Activated CD4-positive, alpha-beta T cell treated with anti-CD3 and anti-CD28 coated beads, Interleukin-2, amount 10 ng/mL, durations not matched to agents 7 days and 5 days (primary cell): Measurements from ENCODE around the gene ZNF324. TPM values are rescaled to one million over a fixed set of nuclear protein-coding genes. Genes with fewer than 3 reads are reported as not detected.
"Not testable (repeated sequence)": the region's sequence is repeated elsewhere in the genome, so short reads cannot be mapped to it uniquely, and the experiment has no call there.

ENCODE experiments used
- CTCF ChIA-PET: fragments of 350-600 bp; sonication (Branson Sonifier 250); formaldehyde crosslinking; loops from one replicate; lab custom pipeline; 2021; ENCODE audit warnings: antibody characterized with exemption; lab: Charles Lee
- POLR2A ChIA-PET: fragments of 350-600 bp; sonication (Branson Sonifier 250); formaldehyde crosslinking; loops from one replicate; lab custom pipeline; 2021; ENCODE audit warnings: antibody characterized with exemption; lab: Charles Lee
- DNase-seq: peaks from one replicate; pipeline ENCODE4 v3.0.0-alpha.2; 2020
- H3K27ac Mint-ChIP-seq: one replicate; pipeline ENCODE4 v1.8.0; 2021; ENCODE audit warnings: mild to moderate bottlenecking, moderate library complexity, mixed read lengths
- H3K27me3 Mint-ChIP-seq: one replicate; pipeline ENCODE4 v1.8.0; 2021; ENCODE audit warnings: mixed read lengths
- H3K36me3 Mint-ChIP-seq: one replicate; pipeline ENCODE4 v1.8.0; 2021; ENCODE audit warnings: low read depth, mixed read lengths
- H3K4me1 Mint-ChIP-seq: one replicate; pipeline ENCODE4 v1.8.0; 2021; ENCODE audit warnings: mixed read lengths
- H3K4me3 Mint-ChIP-seq: one replicate; pipeline ENCODE4 v1.8.0; 2021; ENCODE audit warnings: mild to moderate bottlenecking, moderate library complexity, mixed read lengths
- H3K9me3 Mint-ChIP-seq: one replicate; pipeline ENCODE4 v1.8.0; 2021; ENCODE audit warnings: mixed read lengths
- total RNA-seq, 2 experiments: library from RNA; stranded (reverse); gene quantifications; one replicate each; pipeline ENCODE4 v1.2.3, GENCODE V29; 2021

The ZNF324 gene
- total RNA-seq, 2 experiments from 2014 or later: 9.0 to 12.7 TPM

- CTCF ChIA-PET: interaction anchor here (0.9 to 1.0 kb wide), 2 partner anchors 15 to 30 kb away, joined by 3 to 4 read pairs; no protein-coding TSS in a partner anchor
- Mint-ChIP-seq H3K4me1 (peaks cover 21% of the 10 kb centered on the region), H3K4me3 (peak overlapping the region; percentile 84), H3K36me3 (peaks cover 9% of the 10 kb centered on the region), H3K9me3 (no peaks in the 10 kb centered on the region), H3K27ac (peak overlapping the region; percentile 96), H3K27me3 (no peaks in the 10 kb centered on the region)
- POLR2A ChIA-PET: no interaction called here
- DNase-seq: no peak
Observed at GRCh38 chr19:58474997-58475713, 8.3 kb downstream of the ZNF324 start.

GRCh38 chr19:58475714-58476497 lies 9.0 kb downstream of the ZNF324 start, which contains the start of gene ZNF446:
Gene ZNF446, plus strand, starts transcription at chr19:58476352. Its CDS starts 867 bp downstream, at chr19:58477219.
- Mint-ChIP-seq H3K4me1 (peaks cover 21% of the 10 kb centered on the region), H3K36me3 (peaks cover 9% of the 10 kb centered on the region), H3K27ac (peak within 1 kb of the TSS; percentile 96), H3K4me3 (peak within 1 kb of the TSS; percentile 84), H3K27me3 (no peaks in the 10 kb centered on the region), H3K9me3 (no peaks in the 10 kb centered on the region)
- peak; percentile 98 for DNase-seq
- POLR2A ChIA-PET: no interaction called here
- CTCF ChIA-PET: interaction anchor here (0.9 to 3.3 kb wide), 4 partner anchors 15 to 38 kb away, joined by 3 to 11 read pairs (median 4); no protein-coding TSS in a partner anchor

- Mint-ChIP-seq H3K36me3 (peaks cover 9% of the 10 kb centered on the region), H3K27ac (peak overlapping the region; percentile 96), H3K4me3 (peak overlapping the region; percentile 84), H3K9me3 (no peaks in the 10 kb centered on the region), H3K27me3 (no peaks in the 10 kb centered on the region), H3K4me1 (peaks cover 21% of the 10 kb centered on the region)
- CTCF ChIA-PET: interaction anchor here (1.4 to 3.3 kb wide), 3 partner anchors 8 to 37 kb away, joined by 3 to 11 read pairs (median 4); no protein-coding TSS in a partner anchor
- POLR2A ChIA-PET: no interaction called here
- DNase-seq: no peak
Observed at GRCh38 chr19:58476498-58477015, 9.7 kb downstream of the ZNF324 start.

GRCh38 chr19:58477130-58477529 lies 10.2 kb downstream of the ZNF324 start:
- Mint-ChIP-seq H3K9me3 (no peaks in the 10 kb centered on the region), H3K4me1 (peaks cover 21% of the 10 kb centered on the region), H3K4me3 (peak overlapping the region; percentile 84), H3K27ac (peak overlapping the region; percentile 96), H3K36me3 (peaks cover 7% of the 10 kb centered on the region), H3K27me3 (no peaks in the 10 kb centered on the region)
- no peak for DNase-seq
- ChIA-PET CTCF (interaction anchor here (0.5 to 3.3 kb wide), 5 partner anchors 8 to 43 kb away, joined by 3 to 11 read pairs (median 3); no protein-coding TSS in a partner anchor), POLR2A (no interaction called here)

GRCh38 chr19:58477871-58478270 lies 11.0 kb downstream of the ZNF324 start:
- H3K27ac Mint-ChIP-seq: no peak overlapping the region
- no peak overlapping the region for H3K4me3 Mint-ChIP-seq
- DNase-seq: no peak
- POLR2A ChIA-PET: no interaction called here
- H3K27me3 Mint-ChIP-seq: no peaks in the 10 kb centered on the region
- no peaks in the 10 kb centered on the region for H3K9me3 Mint-ChIP-seq
- peaks cover 25% of the 10 kb centered on the region for H3K4me1 Mint-ChIP-seq
- H3K36me3 Mint-ChIP-seq: peaks cover 3% of the 10 kb centered on the region
- CTCF ChIA-PET: interaction anchor here (1.7 to 3.3 kb wide), 2 partner anchors 9 to 36 kb away, joined by 4 to 11 read pairs; no protein-coding TSS in a partner anchor

GRCh38 chr19:58479303-58479702 lies 12.4 kb downstream of the ZNF324 start:
- ChIA-PET CTCF (interaction anchor here (1.8 to 3.3 kb wide), 2 partner anchors 35 to 40 kb away, joined by 4 to 11 read pairs; partner anchors contain the start of gene ZBTB45), POLR2A (no interaction called here)
- H3K9me3 Mint-ChIP-seq: no peaks in the 10 kb centered on the region
- no peak for DNase-seq
- H3K4me1 Mint-ChIP-seq: peaks cover 23% of the 10 kb centered on the region
- H3K27ac Mint-ChIP-seq: no peak overlapping the region
- H3K4me3 Mint-ChIP-seq: no peak overlapping the region
- H3K36me3 Mint-ChIP-seq: peaks cover 2% of the 10 kb centered on the region
- H3K27me3 Mint-ChIP-seq: no peaks in the 10 kb centered on the region

GRCh38 chr19:58479736-58480480 lies 13.0 kb downstream of the ZNF324 start:
- peaks cover 17% of the 10 kb centered on the region for H3K4me1 Mint-ChIP-seq
- no peaks in the 10 kb centered on the region for H3K27me3 Mint-ChIP-seq
- H3K27ac Mint-ChIP-seq: no peak overlapping the region
- CTCF ChIA-PET: interaction anchor here (1.8 to 3.3 kb wide), 2 partner anchors 34 to 40 kb away, joined by 4 to 11 read pairs; partner anchors contain the start of gene ZBTB45
- no peaks in the 10 kb centered on the region for H3K9me3 Mint-ChIP-seq
- no peak for DNase-seq
- H3K4me3 Mint-ChIP-seq: no peak overlapping the region
- H3K36me3 Mint-ChIP-seq: peaks cover 2% of the 10 kb centered on the region
- POLR2A ChIA-PET: no interaction called here

GRCh38 chr19:58480481-58480830 lies 13.6 kb downstream of the ZNF324 start:
- no peaks in the 10 kb centered on the region for H3K9me3 Mint-ChIP-seq
- peaks cover 2% of the 10 kb centered on the region for H3K36me3 Mint-ChIP-seq
- H3K27me3 Mint-ChIP-seq: no peaks in the 10 kb centered on the region
- H3K4me1 Mint-ChIP-seq: peaks cover 12% of the 10 kb centered on the region
- ChIA-PET POLR2A (no interaction called here), CTCF (interaction anchor here (1.8 kb wide), 1 partner anchor 39 kb away, joined by 4 read pairs; the partner anchor contains the start of gene ZBTB45)
- H3K4me3 Mint-ChIP-seq: no peak overlapping the region
- DNase-seq: no peak
- H3K27ac Mint-ChIP-seq: no peak overlapping the region

- CTCF ChIA-PET: interaction anchor here (1.8 kb wide), 1 partner anchor 39 kb away, joined by 4 read pairs; the partner anchor contains the start of gene ZBTB45
- peaks cover 2% of the 10 kb centered on the region for H3K36me3 Mint-ChIP-seq
- POLR2A ChIA-PET: no interaction called here
- peaks cover 12% of the 10 kb centered on the region for H3K4me1 Mint-ChIP-seq
- H3K27me3 Mint-ChIP-seq: no peaks in the 10 kb centered on the region
- no peak overlapping the region for H3K4me3 Mint-ChIP-seq
- H3K9me3 Mint-ChIP-seq: no peaks in the 10 kb centered on the region
- no peak overlapping the region for H3K27ac Mint-ChIP-seq
- DNase-seq: no peak
Observed at GRCh38 chr19:58480831-58481230, 14.0 kb downstream of the ZNF324 start.

GRCh38 chr19:58482372-58482771 lies 15.5 kb downstream of the ZNF324 start:
- H3K27me3 Mint-ChIP-seq: no peaks in the 10 kb centered on the region
- no peak overlapping the region for H3K27ac Mint-ChIP-seq
- H3K4me1 Mint-ChIP-seq: peaks cover 4% of the 10 kb centered on the region
- H3K36me3 Mint-ChIP-seq: no peaks in the 10 kb centered on the region
- no peak for DNase-seq
- CTCF ChIA-PET: interaction anchor here (1.3 kb wide), 2 partner anchors 19 to 32 kb away, joined by 3 to 5 read pairs; no protein-coding TSS in a partner anchor
- POLR2A ChIA-PET: no interaction called here
- no peak overlapping the region for H3K4me3 Mint-ChIP-seq
- H3K9me3 Mint-ChIP-seq: no peaks in the 10 kb centered on the region

- no peaks in the 10 kb centered on the region for H3K9me3 Mint-ChIP-seq
- CTCF ChIA-PET: interaction anchor here (1.0 to 1.3 kb wide), 3 partner anchors 15 to 92 kb away, joined by 3 to 5 read pairs (median 4); no protein-coding TSS in a partner anchor
- no peak for DNase-seq
- H3K27ac Mint-ChIP-seq: no peak overlapping the region
- POLR2A ChIA-PET: no interaction called here
- no peak overlapping the region for H3K4me3 Mint-ChIP-seq
- H3K27me3 Mint-ChIP-seq: no peaks in the 10 kb centered on the region
- H3K4me1 Mint-ChIP-seq: peaks cover 5% of the 10 kb centered on the region
- no peaks in the 10 kb centered on the region for H3K36me3 Mint-ChIP-seq
Observed at GRCh38 chr19:58483776-58484175, 16.9 kb downstream of the ZNF324 start.

- H3K4me1 Mint-ChIP-seq: peaks cover 11% of the 10 kb centered on the region
- H3K27me3 Mint-ChIP-seq, H3K27ac Mint-ChIP-seq, H3K9me3 Mint-ChIP-seq, POLR2A ChIA-PET, H3K36me3 Mint-ChIP-seq, DNase-seq, H3K4me3 Mint-ChIP-seq: not testable (repeated sequence)
- CTCF ChIA-PET: interaction anchor here (0.6 to 1.1 kb wide), 7 partner anchors 14 to 96 kb away, joined by 3 to 6 read pairs (median 4); partner anchors contain the start of gene MZF1
Observed at GRCh38 chr19:58484349-58484748, 17.5 kb downstream of the ZNF324 start.
